Neural cell (in vitro differentiated cells): Measurements from ENCODE around the gene DKK2. TPM values are rescaled to one million over a fixed set of nuclear protein-coding genes. Genes with fewer than 3 reads are reported as not detected.

Source experiments
- H2AFZ ChIP-seq: fragments of 200-600, 300-800 bp; sonication (generic), shearing (Covaris generic); 2 replicates; pipeline ENCODE4 v1.6.0; 2014; ENCODE audit warnings: low read depth, mild to moderate bottlenecking, antibody characterized with exemption, low read length, moderate library complexity
- H3F3A ChIP-seq: fragments of 200-600 bp; shearing (Covaris generic); 2 replicates; pipeline ENCODE4 v1.6.1; 2016; ENCODE audit warnings: mild to moderate bottlenecking, moderate library complexity, mixed read lengths, antibody characterized with exemption, low read length; ENCODE audit not compliant: insufficient read depth, poor library complexity, severe bottlenecking
- H3K27ac ChIP-seq: fragments of 200-600, 300-800 bp; sonication (generic), shearing (Covaris generic); 2 replicates; pipeline ENCODE4 v1.5.1; 2014; ENCODE audit warnings: mild to moderate bottlenecking, low read length, moderate library complexity
- H3K27me3 ChIP-seq: fragments of 300-800, 200-600 bp; sonication (generic), shearing (Covaris generic); 2 replicates; pipeline ENCODE4 v1.6.0; 2014; ENCODE audit warnings: mild to moderate bottlenecking, low read depth, low read length, moderate library complexity; ENCODE audit not compliant: insufficient read depth
- H3K36me3 ChIP-seq: fragments of 300-800, 200-600 bp; sonication (generic), shearing (Covaris generic); 2 replicates; pipeline ENCODE4 v1.5.1; 2014; ENCODE audit warnings: mild to moderate bottlenecking, antibody characterized with exemption, low read length, moderate library complexity; ENCODE audit not compliant: insufficient read depth
- H3K4me2 ChIP-seq: fragments of 300-800, 200-600 bp; sonication (generic), shearing (Covaris generic); 2 replicates; pipeline ENCODE4 v1.6.0; 2014; ENCODE audit warnings: mild to moderate bottlenecking, low read length
- H3K4me3 ChIP-seq: fragments of 300-800, 200-600 bp; sonication (generic), shearing (Covaris generic); 2 replicates; pipeline ENCODE4 v1.5.1; 2014; ENCODE audit warnings: mild to moderate bottlenecking, low read length, moderate library complexity
- H3K79me2 ChIP-seq: fragments of 200-600 bp; shearing (Covaris generic); replicated peaks from 2 replicates; pipeline ENCODE4 v1.6.0; 2014; ENCODE audit warnings: mild to moderate bottlenecking, low read length, moderate library complexity; ENCODE audit not compliant: insufficient read depth
- H3K9ac ChIP-seq: fragments of 300-800, 200-600 bp; sonication (generic), shearing (Covaris generic); 2 replicates; pipeline ENCODE4 v1.6.1; 2016; ENCODE audit warnings: mild to moderate bottlenecking, low read length, mixed read lengths
- H3K9me2 ChIP-seq: fragments of 200-600 bp; shearing (Covaris generic); 2 replicates; pipeline ENCODE4 v1.6.1; 2016; ENCODE audit warnings: mild to moderate bottlenecking, low read length, mixed read lengths; ENCODE audit not compliant: insufficient read depth
- H3K9me3 ChIP-seq: fragments of 200-600, 300-800 bp; sonication (generic), shearing (Covaris generic); 2 replicates; pipeline ENCODE4 v1.6.1; 2016; ENCODE audit warnings: mild to moderate bottlenecking, mixed run types, low read length, moderate library complexity, mixed read lengths
- H4K20me1 ChIP-seq: fragments of 200-600 bp; shearing (Covaris generic); 2 replicates; pipeline ENCODE4 v1.6.1; 2016; ENCODE audit warnings: mild to moderate bottlenecking, mixed run types; ENCODE audit not compliant: insufficient read depth
- EP300 ChIP-seq: fragments of 450-650 bp; conservative IDR thresholded peaks from 2 replicates; pipeline ENCODE4 v1.6.1; 2014; ENCODE audit warnings: antibody characterized with exemption, mild to moderate bottlenecking, moderate library complexity; ENCODE audit not compliant: poor library complexity, severe bottlenecking
- EZH2 ChIP-seq: fragments of 200-600, 300-800 bp; shearing (Covaris generic), sonication (generic); IDR thresholded peaks from 2 replicates; pipeline ENCODE4 v1.6.1; 2014; ENCODE audit warnings: antibody characterized with exemption, low read length, borderline replicate concordance, mild to moderate bottlenecking; ENCODE audit not compliant: insufficient read depth, poor library complexity, severe bottlenecking
- MXI1 ChIP-seq: fragments of 450-650 bp; conservative IDR thresholded peaks from 2 replicates; pipeline ENCODE4 v1.6.1; 2014; ENCODE audit warnings: antibody characterized with exemption, mild to moderate bottlenecking; ENCODE audit not compliant: poor library complexity, severe bottlenecking
- POLR2AphosphoS5 ChIP-seq: IDR thresholded peaks from 2 replicates; pipeline ENCODE4 v1.6.1; 2012
- RAD21 ChIP-seq: fragments of 450-650 bp; conservative IDR thresholded peaks from 2 replicates; pipeline ENCODE4 v1.6.1; 2014; ENCODE audit warnings: antibody characterized with exemption, mild to moderate bottlenecking, moderate library complexity
- SMC3 ChIP-seq: fragments of 450-650 bp; conservative IDR thresholded peaks from 2 replicates; pipeline ENCODE4 v1.6.1; 2014; ENCODE audit warnings: antibody characterized with exemption, mild to moderate bottlenecking, moderate library complexity; ENCODE audit not compliant: poor library complexity
- TAF1 ChIP-seq: IDR thresholded peaks from 2 replicates; pipeline ENCODE4 v1.6.1; 2012; ENCODE audit warnings: low read depth
- polyA plus RNA-seq: library from polyadenylated mRNA; depleted of rRNA; stranded (reverse); fragments of >200 nt; gene quantifications from 2 replicates; pipeline ENCODE4 v1.2.3, GENCODE V29; 2014
- TF ChIP-seq, protein P1 (sequence below): fragments of 450-650 bp; IDR thresholded peaks from 2 replicates; pipeline ENCODE4 v1.5.1; 2014; ENCODE audit warnings: antibody characterized with exemption, mild to moderate bottlenecking, moderate library complexity; ENCODE audit not compliant: poor library complexity, severe bottlenecking
- TF ChIP-seq, protein P2 (sequence below): IDR thresholded peaks from 2 replicates; pipeline ENCODE4 v1.6.1; 2012; ENCODE audit warnings: borderline replicate concordance

Gene DKK2
- polyA plus RNA-seq, 1 donor from 2014 or later = 0.33 TPM

DNA sequence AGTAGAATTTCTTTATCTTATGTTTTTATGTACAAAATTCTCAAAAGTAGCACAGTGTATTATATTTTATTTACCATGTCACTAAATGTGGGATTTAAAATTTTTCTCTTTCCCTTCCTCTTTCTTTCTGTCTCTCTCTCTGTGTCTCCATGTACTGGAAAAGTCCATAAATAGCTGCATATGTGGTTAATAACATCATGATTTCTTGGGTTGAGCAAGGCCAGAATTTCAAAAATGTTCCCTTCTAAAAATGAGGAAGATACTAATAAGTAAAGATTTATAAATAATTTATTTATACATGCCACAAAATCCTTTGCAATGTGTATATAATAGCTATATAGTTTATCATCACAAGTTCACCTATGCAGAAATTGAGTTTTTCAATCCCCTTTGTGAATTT, 29.1 kb upstream of the DKK2 start:
- Histone ChIP-seq H3F3A (no peaks in the 10 kb centered on the region), H3K9ac (no peak overlapping the region), H3K9me2 (no peaks in the 10 kb centered on the region), H3K79me2 (no peaks in the 10 kb centered on the region), H3K27me3 (no peaks in the 10 kb centered on the region), H3K4me3 (no peak overlapping the region), H3K36me3 (no peaks in the 10 kb centered on the region), H3K27ac (no peak overlapping the region), H4K20me1 (no peaks in the 10 kb centered on the region), H3K9me3 (no peaks in the 10 kb centered on the region), H2AFZ (no peak overlapping the region), H3K4me2 (no peak overlapping the region)
- no peak for TF ChIP-seq RAD21
- TF ChIP-seq EZH2 = no peak
- TF ChIP-seq POLR2AphosphoS5 = no peak
- TF ChIP-seq, protein P1, sequence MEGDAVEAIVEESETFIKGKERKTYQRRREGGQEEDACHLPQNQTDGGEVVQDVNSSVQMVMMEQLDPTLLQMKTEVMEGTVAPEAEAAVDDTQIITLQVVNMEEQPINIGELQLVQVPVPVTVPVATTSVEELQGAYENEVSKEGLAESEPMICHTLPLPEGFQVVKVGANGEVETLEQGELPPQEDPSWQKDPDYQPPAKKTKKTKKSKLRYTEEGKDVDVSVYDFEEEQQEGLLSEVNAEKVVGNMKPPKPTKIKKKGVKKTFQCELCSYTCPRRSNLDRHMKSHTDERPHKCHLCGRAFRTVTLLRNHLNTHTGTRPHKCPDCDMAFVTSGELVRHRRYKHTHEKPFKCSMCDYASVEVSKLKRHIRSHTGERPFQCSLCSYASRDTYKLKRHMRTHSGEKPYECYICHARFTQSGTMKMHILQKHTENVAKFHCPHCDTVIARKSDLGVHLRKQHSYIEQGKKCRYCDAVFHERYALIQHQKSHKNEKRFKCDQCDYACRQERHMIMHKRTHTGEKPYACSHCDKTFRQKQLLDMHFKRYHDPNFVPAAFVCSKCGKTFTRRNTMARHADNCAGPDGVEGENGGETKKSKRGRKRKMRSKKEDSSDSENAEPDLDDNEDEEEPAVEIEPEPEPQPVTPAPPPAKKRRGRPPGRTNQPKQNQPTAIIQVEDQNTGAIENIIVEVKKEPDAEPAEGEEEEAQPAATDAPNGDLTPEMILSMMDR = no peak
- TF ChIP-seq SMC3 = no peak
- no peak for TF ChIP-seq MXI1
- TF ChIP-seq, protein P2, sequence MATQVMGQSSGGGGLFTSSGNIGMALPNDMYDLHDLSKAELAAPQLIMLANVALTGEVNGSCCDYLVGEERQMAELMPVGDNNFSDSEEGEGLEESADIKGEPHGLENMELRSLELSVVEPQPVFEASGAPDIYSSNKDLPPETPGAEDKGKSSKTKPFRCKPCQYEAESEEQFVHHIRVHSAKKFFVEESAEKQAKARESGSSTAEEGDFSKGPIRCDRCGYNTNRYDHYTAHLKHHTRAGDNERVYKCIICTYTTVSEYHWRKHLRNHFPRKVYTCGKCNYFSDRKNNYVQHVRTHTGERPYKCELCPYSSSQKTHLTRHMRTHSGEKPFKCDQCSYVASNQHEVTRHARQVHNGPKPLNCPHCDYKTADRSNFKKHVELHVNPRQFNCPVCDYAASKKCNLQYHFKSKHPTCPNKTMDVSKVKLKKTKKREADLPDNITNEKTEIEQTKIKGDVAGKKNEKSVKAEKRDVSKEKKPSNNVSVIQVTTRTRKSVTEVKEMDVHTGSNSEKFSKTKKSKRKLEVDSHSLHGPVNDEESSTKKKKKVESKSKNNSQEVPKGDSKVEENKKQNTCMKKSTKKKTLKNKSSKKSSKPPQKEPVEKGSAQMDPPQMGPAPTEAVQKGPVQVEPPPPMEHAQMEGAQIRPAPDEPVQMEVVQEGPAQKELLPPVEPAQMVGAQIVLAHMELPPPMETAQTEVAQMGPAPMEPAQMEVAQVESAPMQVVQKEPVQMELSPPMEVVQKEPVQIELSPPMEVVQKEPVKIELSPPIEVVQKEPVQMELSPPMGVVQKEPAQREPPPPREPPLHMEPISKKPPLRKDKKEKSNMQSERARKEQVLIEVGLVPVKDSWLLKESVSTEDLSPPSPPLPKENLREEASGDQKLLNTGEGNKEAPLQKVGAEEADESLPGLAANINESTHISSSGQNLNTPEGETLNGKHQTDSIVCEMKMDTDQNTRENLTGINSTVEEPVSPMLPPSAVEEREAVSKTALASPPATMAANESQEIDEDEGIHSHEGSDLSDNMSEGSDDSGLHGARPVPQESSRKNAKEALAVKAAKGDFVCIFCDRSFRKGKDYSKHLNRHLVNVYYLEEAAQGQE = no peak

DNA sequence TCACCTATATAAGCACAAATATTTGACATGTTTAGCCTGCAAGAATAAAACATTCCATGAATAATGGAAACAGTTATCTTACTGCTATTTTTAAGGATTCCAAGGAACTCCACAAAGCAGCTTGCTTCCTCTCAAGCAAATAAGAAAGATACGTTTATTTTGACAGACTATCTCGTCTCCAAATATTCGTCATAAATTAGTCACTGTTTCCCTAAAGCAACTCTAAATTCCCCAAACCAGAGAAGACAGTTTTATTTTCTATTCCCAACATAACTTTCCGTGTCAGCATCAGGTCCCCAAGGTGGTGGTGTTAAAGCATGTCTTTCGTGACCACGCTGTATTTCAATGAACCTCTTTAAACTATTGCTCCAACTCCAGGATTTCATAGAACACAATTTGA, 24.3 kb upstream of the DKK2 start:
- no peak overlapping the region for H2AFZ ChIP-seq
- no peaks in the 10 kb centered on the region for H4K20me1 ChIP-seq
- H3K9me3 ChIP-seq = no peaks in the 10 kb centered on the region
- no peak overlapping the region for H3K4me3 ChIP-seq
- no peaks in the 10 kb centered on the region for H3K79me2 ChIP-seq
- H3K27me3 ChIP-seq = no peaks in the 10 kb centered on the region
- H3F3A ChIP-seq = no peaks in the 10 kb centered on the region
- no peaks in the 10 kb centered on the region for H3K9me2 ChIP-seq
- no peaks in the 10 kb centered on the region for H3K36me3 ChIP-seq
- TF ChIP-seq EZH2 (no peak), SMC3 (no peak), RAD21 (no peak), MXI1 (no peak), TAF1 (no peak), EP300 (no peak), POLR2AphosphoS5 (no peak)
- TF ChIP-seq, protein P2 = no peak
- TF ChIP-seq, protein P1 = no peak
- no peak overlapping the region for H3K9ac ChIP-seq
- no peak overlapping the region for H3K27ac ChIP-seq
- no peak overlapping the region for H3K4me2 ChIP-seq
